ENCODE measurements around the gene CCDC9. TPM values are rescaled to one million over a fixed set of nuclear protein-coding genes. Genes with fewer than 3 reads are reported as not detected.
"Not testable (repeated sequence)": the region's sequence is repeated elsewhere in the genome, so short reads cannot be mapped to it uniquely, and the experiment has no call there.

CCDC9 gene
- polyA plus RNA-seq, 3 donors: 20.6 to 30.1 (median 25.0) TPM

GRCh38 chr19:47230054-47230920 lies 26.0 kb upstream of the CCDC9 start:
- no peak for DNase-seq (ENCODE audit: extremely low read depth in 1 of 11, low read depth in 9 of 11, low spot score in 4 of 11)

- DNase-seq (ENCODE audit: extremely low read depth in 1 of 11, low read depth in 9 of 11, low spot score in 4 of 11): no peak
These were observed 25.5 kb upstream of the CCDC9 start, which contains the start of gene BBC3 for GRCh38 chr19:47230921-47231214. Gene BBC3, minus strand, starts transcription at chr19:47231199. Its CDS starts 2,768 bp downstream, at chr19:47228431.

GRCh38 chr19:47231215-47232054 lies 24.9 kb upstream of the CCDC9 start:
- peak in 2 of 11 donors; percentile 64 to 67 for DNase-seq (ENCODE audit: extremely low read depth in 1 of 11, low read depth in 9 of 11, low spot score in 4 of 11)

- DNase-seq (ENCODE audit: extremely low read depth in 1 of 11, low read depth in 9 of 11, low spot score in 4 of 11): no peak
These were observed 23.7 kb upstream of the CCDC9 start for GRCh38 chr19:47232422-47233211.

GRCh38 chr19:47236072-47236675 lies 20.2 kb upstream of the CCDC9 start:
- no peak for DNase-seq (ENCODE audit: extremely low read depth in 1 of 11, low read depth in 9 of 11, low spot score in 4 of 11)

GRCh38 chr19:47239152-47239551 lies 17.2 kb upstream of the CCDC9 start:
- no peak for DNase-seq (ENCODE audit: extremely low read depth in 1 of 11, low read depth in 9 of 11, low spot score in 4 of 11)

GRCh38 chr19:47239610-47240296 lies 16.6 kb upstream of the CCDC9 start:
- DNase-seq (ENCODE audit: extremely low read depth in 1 of 11, low read depth in 9 of 11, low spot score in 4 of 11): no peak

- DNase-seq (ENCODE audit: extremely low read depth in 1 of 11, low read depth in 9 of 11, low spot score in 4 of 11): no peak
These were observed 15.8 kb upstream of the CCDC9 start for GRCh38 chr19:47240556-47240955.

GRCh38 chr19:47240996-47241918 lies 15.1 kb upstream of the CCDC9 start:
- no peak for DNase-seq (ENCODE audit: extremely low read depth in 1 of 11, low read depth in 9 of 11, low spot score in 4 of 11)

- DNase-seq (ENCODE audit: extremely low read depth in 1 of 11, low read depth in 9 of 11, low spot score in 4 of 11): no peak
These were observed 14.3 kb upstream of the CCDC9 start for GRCh38 chr19:47241919-47242577.

- no peak for DNase-seq (ENCODE audit: extremely low read depth in 1 of 11, low read depth in 9 of 11, low spot score in 4 of 11)
These were observed 13.0 kb upstream of the CCDC9 start for GRCh38 chr19:47243364-47243775.

GRCh38 chr19:47243776-47244547 lies 12.4 kb upstream of the CCDC9 start:
- peak in 8 of 11 donors; percentile 81 to 90 (median 86) for DNase-seq (ENCODE audit: extremely low read depth in 1 of 11, low read depth in 9 of 11, low spot score in 4 of 11)

GRCh38 chr19:47247308-47247990 lies 8.9 kb upstream of the CCDC9 start:
- peak in 1 of 11 donors; percentile 66 for DNase-seq (ENCODE audit: extremely low read depth in 1 of 11, low read depth in 9 of 11, low spot score in 4 of 11)

GRCh38 chr19:47253016-47253415 lies 3.3 kb upstream of the CCDC9 start:
- not testable (repeated sequence) for DNase-seq (ENCODE audit: extremely low read depth in 1 of 11, low read depth in 9 of 11, low spot score in 4 of 11)

GRCh38 chr19:47253467-47253881 lies 2.9 kb upstream of the CCDC9 start:
- no peak for DNase-seq (ENCODE audit: extremely low read depth in 1 of 11, low read depth in 9 of 11, low spot score in 4 of 11)

- DNase-seq (ENCODE audit: extremely low read depth in 1 of 11, low read depth in 9 of 11, low spot score in 4 of 11): no peak
These were observed 2.4 kb upstream of the CCDC9 start for GRCh38 chr19:47253970-47254369.

All from renal cortex interstitium (tissue), 11 donors.